Measurements from ENCODE around the gene SYNJ2. TPM values are rescaled to one million over a fixed set of nuclear protein-coding genes. Genes with fewer than 3 reads are reported as not detected.

Gene SYNJ2
- total RNA-seq, 1 experiment from 2014 or later: 24.5 TPM

GRCh38 chr6:157967020-157967419, 14.6 kb upstream of the SYNJ2 start:
- no peak overlapping the region for H3K56ac ChIP-seq (ENCODE audit: insufficient read length, low read depth, low read length)
- H2BK12ac ChIP-seq (ENCODE audit: insufficient read length, low read depth, low read length): no peak overlapping the region
- DNase-seq: no peak
- no peak overlapping the region for H3K14ac ChIP-seq (ENCODE audit: insufficient read depth, low read length)
- no peak overlapping the region for H3K23ac ChIP-seq (ENCODE audit: insufficient read length, low read depth, low read length)
- TF ChIP-seq, protein P1, sequence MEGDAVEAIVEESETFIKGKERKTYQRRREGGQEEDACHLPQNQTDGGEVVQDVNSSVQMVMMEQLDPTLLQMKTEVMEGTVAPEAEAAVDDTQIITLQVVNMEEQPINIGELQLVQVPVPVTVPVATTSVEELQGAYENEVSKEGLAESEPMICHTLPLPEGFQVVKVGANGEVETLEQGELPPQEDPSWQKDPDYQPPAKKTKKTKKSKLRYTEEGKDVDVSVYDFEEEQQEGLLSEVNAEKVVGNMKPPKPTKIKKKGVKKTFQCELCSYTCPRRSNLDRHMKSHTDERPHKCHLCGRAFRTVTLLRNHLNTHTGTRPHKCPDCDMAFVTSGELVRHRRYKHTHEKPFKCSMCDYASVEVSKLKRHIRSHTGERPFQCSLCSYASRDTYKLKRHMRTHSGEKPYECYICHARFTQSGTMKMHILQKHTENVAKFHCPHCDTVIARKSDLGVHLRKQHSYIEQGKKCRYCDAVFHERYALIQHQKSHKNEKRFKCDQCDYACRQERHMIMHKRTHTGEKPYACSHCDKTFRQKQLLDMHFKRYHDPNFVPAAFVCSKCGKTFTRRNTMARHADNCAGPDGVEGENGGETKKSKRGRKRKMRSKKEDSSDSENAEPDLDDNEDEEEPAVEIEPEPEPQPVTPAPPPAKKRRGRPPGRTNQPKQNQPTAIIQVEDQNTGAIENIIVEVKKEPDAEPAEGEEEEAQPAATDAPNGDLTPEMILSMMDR (conservative IDR thresholded peaks at IDR 0.05): no peak
- H3K4me1 ChIP-seq (ENCODE audit: insufficient read depth, low read length): no peaks in the 10 kb centered on the region
- H3K9me3 ChIP-seq (ENCODE audit: control insufficient read depth, low read depth, low read length): no peaks in the 10 kb centered on the region
- H2BK15ac ChIP-seq (ENCODE audit: low read depth, low read length): no peak overlapping the region
- no peak overlapping the region for H4K8ac ChIP-seq (replicated peaks; ENCODE audit: insufficient read length, low read depth, low read length)
- H2AFZ ChIP-seq (ENCODE audit: low read length): no peak overlapping the region
- H2BK20ac ChIP-seq (ENCODE audit: low read depth, low read length, poor library complexity, severe bottlenecking): no peak overlapping the region
- no peaks in the 10 kb centered on the region for H3K9me3 Mint-ChIP-seq
- no peak overlapping the region for H3K9ac ChIP-seq (ENCODE audit: extremely low read depth, insufficient read length, low read length)
- H3K79me2 ChIP-seq (ENCODE audit: insufficient read depth, low read length): no peaks in the 10 kb centered on the region
- no peak overlapping the region for H2BK5ac ChIP-seq (ENCODE audit: insufficient read length, low read length)
- H3K27ac Mint-ChIP-seq: 0 out of 7 replicates have a peak overlapping the region, but pooled peaks of 2 of the 3 experiments have one; percentile 12 to 53
- no peak overlapping the region for H2AK5ac ChIP-seq (ENCODE audit: insufficient read length, low read length)
- no peaks in the 10 kb centered on the region for H3K23me2 ChIP-seq (ENCODE audit: insufficient read length, low read depth, low read length, poor library complexity, severe bottlenecking)
- no peak overlapping the region for H3K4ac ChIP-seq (ENCODE audit: low read depth, low read length)
- no peak overlapping the region for H3T11ph ChIP-seq (ENCODE audit: low read length)
- no peak overlapping the region for H3K18ac ChIP-seq (ENCODE audit: insufficient read length, low read depth, low read length)
- WGBS (ENCODE audit: extremely low coverage, insufficient read length, low lambda C conversion rate): no CpG with 5 or more reads among the region's 6 CpGs
- H4K20me1 ChIP-seq (ENCODE audit: control insufficient read depth, insufficient read depth, insufficient read length): no peaks in the 10 kb centered on the region
- H3K4me3 Mint-ChIP-seq: no peak overlapping the region
- no peaks in the 10 kb centered on the region for H3K79me1 ChIP-seq (ENCODE audit: insufficient read depth, low read depth, low read length, poor library complexity, severe bottlenecking)
- H3K27ac ChIP-seq (ENCODE audit: insufficient read length, low read depth, low read length): no peak overlapping the region
- no peaks in the 10 kb centered on the region for H3K27me3 ChIP-seq (ENCODE audit: insufficient read depth, low read length)
- no peaks in the 10 kb centered on the region for H3K36me3 Mint-ChIP-seq (ENCODE audit: insufficient read depth in 1 of 3, low read depth in 3 of 3)
- H2BK120ac ChIP-seq (ENCODE audit: low read depth, low read length, poor library complexity, severe bottlenecking): no peak overlapping the region
- H3K4me1 Mint-ChIP-seq: peaks cover 18 to 30% of the 10 kb centered on the region in 2 experiments
- H4K91ac ChIP-seq (ENCODE audit: insufficient read length, low read depth, low read length): no peak overlapping the region
- H3K27me3 Mint-ChIP-seq (ENCODE audit: low read depth): peaks cover 2% of the 10 kb centered on the region
- H3K4me2 ChIP-seq (ENCODE audit: insufficient read depth, insufficient read length, low read length): no peak overlapping the region
- no peak overlapping the region for H4K5ac ChIP-seq (ENCODE audit: insufficient read length, low read depth, low read length)
